ENCODE data around the gene LMF1. TPM values are rescaled to one million over a fixed set of nuclear protein-coding genes. Genes with fewer than 3 reads are reported as not detected.

The LMF1 gene
- polyA plus RNA-seq, 3 donors: 5.9 to 14.7 (median 10.6) TPM

DNA sequence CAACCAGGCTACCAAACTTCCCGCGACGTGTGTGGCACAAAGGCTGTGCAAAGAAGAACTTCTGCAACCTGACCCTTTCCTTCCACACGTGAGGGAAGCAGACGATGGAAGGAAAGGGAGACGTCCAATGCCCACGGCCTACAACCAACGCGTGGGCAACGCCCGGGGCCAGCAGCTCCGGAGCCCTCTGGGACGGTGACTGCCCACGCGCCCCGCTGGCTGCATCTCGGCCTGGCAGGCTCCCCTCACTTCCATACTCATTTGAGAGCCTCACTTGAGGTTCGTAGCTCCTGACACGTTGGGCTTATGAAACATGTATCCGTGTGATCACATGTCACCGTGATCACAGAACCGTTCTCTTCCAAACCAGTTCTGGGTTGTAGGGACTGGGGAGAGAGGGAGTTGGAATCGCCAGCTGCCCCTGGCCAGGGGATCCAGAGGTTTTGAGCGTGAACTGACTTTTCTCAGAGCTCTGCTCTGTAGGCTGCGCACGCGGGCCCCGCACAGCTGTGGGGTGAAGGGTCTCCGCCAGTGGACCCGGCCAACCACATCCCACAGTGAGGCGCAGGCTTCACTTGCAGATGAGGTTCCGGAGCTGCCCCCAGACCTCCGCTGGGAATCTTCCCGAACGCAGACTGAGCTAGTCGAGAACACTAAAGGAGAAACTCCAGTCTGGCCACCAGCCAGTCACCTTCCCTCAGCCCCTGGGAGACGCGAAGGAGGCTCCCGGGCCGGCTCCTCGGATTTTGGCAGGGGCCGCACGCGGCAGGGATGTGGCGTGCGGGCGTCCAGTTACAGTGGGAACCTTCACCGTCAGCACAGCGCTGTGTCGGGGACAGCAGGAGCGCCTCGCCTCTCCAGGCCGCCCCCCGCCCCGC, 1.0 kb downstream of the LMF1 start:
- Mint-ChIP-seq H3K36me3 (peaks cover 21 to 34% of the 10 kb centered on the region in 2 donors), H3K4me1 (peaks cover 11% of the 10 kb centered on the region), H3K4me3 (peak overlapping the region; percentile 76 to 86), H3K27me3 (ENCODE audit: low read depth in 3 of 3) (peaks cover 9 to 25% (median 10%) of the 10 kb centered on the region in 3 donors), H3K27ac (peak overlapping the region in 2 of 7 donors; percentile 18 to 74), H3K9me3 (peaks cover 18 to 37% (median 22%) of the 10 kb centered on the region in 7 donors)
- H3K79me2 ChIP-seq (ENCODE audit: insufficient read depth, low read length): no peaks in the 10 kb centered on the region
- TF ChIP-seq CTCF (IDR thresholded peaks at IDR 0.05): no peak
- no peak for DNase-seq
- peak overlapping the region; percentile 97 for H3K4me2 ChIP-seq (replicated peaks; ENCODE audit: extremely low read depth, low read length, poor library complexity, severe bottlenecking)
- peaks cover 12 to 21% of the 10 kb centered on the region in 2 donors for H3K4me1 ChIP-seq (ENCODE audit: control insufficient read depth in 1 of 2, insufficient read depth in 2 of 2, low read length in 2 of 2)
- WGBS (ENCODE audit: insufficient coverage): 40% methylated on average over 46 of the region's 55 CpGs
- intact Hi-C loops (cut with micrococcal nuclease): loop anchor here in 1 of 2 donors (2.0 kb wide), 1 partner anchor 163 kb away; no protein-coding TSS in a partner anchor
- H3K4me3 ChIP-seq (replicated peaks in 1 of 3; ENCODE audit: low read depth in 2 of 3, low read length in 3 of 3): peak overlapping the region; percentile 60 to 90 (median 86)
- H3K9me3 ChIP-seq (replicated peaks in 1 of 2; ENCODE audit: control insufficient read depth in 1 of 2, insufficient read depth in 1 of 2, low read length in 2 of 2): peaks cover 20 to 37% of the 10 kb centered on the region in 2 donors
- H4K20me1 ChIP-seq (ENCODE audit: insufficient read depth, low read length): no peaks in the 10 kb centered on the region
- H3K36me3 ChIP-seq (replicated peaks in 1 of 2; ENCODE audit: control insufficient read depth in 1 of 2, insufficient read depth in 2 of 2, low read length in 2 of 2): peaks cover 2 to 20% of the 10 kb centered on the region in 2 donors
- H3K27me3 ChIP-seq (ENCODE audit: control insufficient read depth in 2 of 2, insufficient read depth in 2 of 2, low read length in 2 of 2): peaks cover 0 to 15% of the 10 kb centered on the region in 2 donors
- H2AFZ ChIP-seq (ENCODE audit: insufficient read depth, low read depth, low read length, poor library complexity, severe bottlenecking): peak overlapping the region; percentile 99
- peak overlapping the region; percentile 89 for H3K9ac ChIP-seq (ENCODE audit: insufficient read depth, low read length, poor library complexity, severe bottlenecking)
- H3K27ac ChIP-seq (ENCODE audit: low read depth in 1 of 2, low read length in 2 of 2): peak overlapping the region in 1 of 2 donors; percentile 80

GRCh38 chr16:968620-969019, 2.2 kb downstream of the LMF1 start:
- intact Hi-C loops (cut with micrococcal nuclease): no loop called here
- 94% methylated on average over 2 of the region's 8 CpGs for WGBS (ENCODE audit: insufficient coverage)
- TF ChIP-seq CTCF (IDR thresholded peaks at IDR 0.05): no peak
- peaks cover 2 to 20% of the 10 kb centered on the region in 2 donors for H3K36me3 ChIP-seq (replicated peaks in 1 of 2; ENCODE audit: control insufficient read depth in 1 of 2, insufficient read depth in 2 of 2, low read length in 2 of 2)
- no peak overlapping the region for H3K4me2 ChIP-seq (replicated peaks; ENCODE audit: extremely low read depth, low read length, poor library complexity, severe bottlenecking)
- H3K4me1 Mint-ChIP-seq: peaks cover 11% of the 10 kb centered on the region
- no peaks in the 10 kb centered on the region for H4K20me1 ChIP-seq (ENCODE audit: insufficient read depth, low read length)
- peaks cover 21 to 42% (median 26%) of the 10 kb centered on the region in 7 donors for H3K9me3 Mint-ChIP-seq
- H3K27me3 Mint-ChIP-seq (ENCODE audit: low read depth in 3 of 3): peaks cover 8 to 21% (median 10%) of the 10 kb centered on the region in 3 donors
- H3K4me3 Mint-ChIP-seq: no peak overlapping the region
- H3K9ac ChIP-seq (ENCODE audit: insufficient read depth, low read length, poor library complexity, severe bottlenecking): no peak overlapping the region
- DNase-seq: no peak
- no peak overlapping the region for H3K27ac Mint-ChIP-seq
- peaks cover 22 to 45% of the 10 kb centered on the region in 2 donors for H3K9me3 ChIP-seq (replicated peaks in 1 of 2; ENCODE audit: control insufficient read depth in 1 of 2, insufficient read depth in 1 of 2, low read length in 2 of 2)
- no peak overlapping the region for H3K27ac ChIP-seq (ENCODE audit: low read depth in 1 of 2, low read length in 2 of 2)
- H3K79me2 ChIP-seq (ENCODE audit: insufficient read depth, low read length): no peaks in the 10 kb centered on the region
- no peak overlapping the region for H3K4me3 ChIP-seq (replicated peaks in 1 of 3; ENCODE audit: low read depth in 2 of 3, low read length in 3 of 3)
- H2AFZ ChIP-seq (ENCODE audit: insufficient read depth, low read depth, low read length, poor library complexity, severe bottlenecking): no peak overlapping the region
- peaks cover 0 to 15% of the 10 kb centered on the region in 2 donors for H3K27me3 ChIP-seq (ENCODE audit: control insufficient read depth in 2 of 2, insufficient read depth in 2 of 2, low read length in 2 of 2)
- H3K4me1 ChIP-seq (ENCODE audit: control insufficient read depth in 1 of 2, insufficient read depth in 2 of 2, low read length in 2 of 2): peaks cover 12 to 21% of the 10 kb centered on the region in 2 donors
- peaks cover 21 to 37% of the 10 kb centered on the region in 2 donors for H3K36me3 Mint-ChIP-seq

All from CD14-positive monocyte (primary cell).